Stimulated activated CD8-positive, alpha-beta memory T cell treated with anti-CD3 and anti-CD28 coated beads, Interleukin-15, amount 100 ng/mL, for 24 hours (primary cell): ENCODE measurements around the gene HLA-DPB1.
"Not testable (repeated sequence)": the region's sequence is repeated elsewhere in the genome, so short reads cannot be mapped to it uniquely, and the experiment has no call there.

Source experiments
- DNase-seq: peaks from one replicate; pipeline ENCODE4 v3.0.0-alpha.2; 2020; ENCODE audit warnings: low read depth

The HLA-DPB1 gene

DNA sequence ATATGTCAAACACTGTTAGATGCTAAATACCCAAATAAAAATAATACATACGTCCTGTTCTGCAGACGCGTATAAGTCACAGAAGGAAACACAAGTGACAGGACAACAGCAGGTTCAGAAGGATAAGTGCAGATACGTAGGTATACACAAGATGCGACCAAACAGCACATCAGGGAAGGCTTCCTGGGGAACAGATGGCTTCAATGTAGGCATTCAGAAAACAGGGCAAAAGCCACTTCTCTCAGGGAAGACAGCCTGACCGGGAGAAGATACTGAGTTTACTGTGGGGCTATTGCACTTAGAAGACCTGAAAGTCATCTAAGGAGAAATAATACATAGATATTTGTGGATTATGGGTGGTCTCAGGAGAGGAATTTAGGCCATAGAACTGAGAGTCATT lies 4.2 kb upstream of the HLA-DPB1 start:
- no peak for DNase-seq

DNA sequence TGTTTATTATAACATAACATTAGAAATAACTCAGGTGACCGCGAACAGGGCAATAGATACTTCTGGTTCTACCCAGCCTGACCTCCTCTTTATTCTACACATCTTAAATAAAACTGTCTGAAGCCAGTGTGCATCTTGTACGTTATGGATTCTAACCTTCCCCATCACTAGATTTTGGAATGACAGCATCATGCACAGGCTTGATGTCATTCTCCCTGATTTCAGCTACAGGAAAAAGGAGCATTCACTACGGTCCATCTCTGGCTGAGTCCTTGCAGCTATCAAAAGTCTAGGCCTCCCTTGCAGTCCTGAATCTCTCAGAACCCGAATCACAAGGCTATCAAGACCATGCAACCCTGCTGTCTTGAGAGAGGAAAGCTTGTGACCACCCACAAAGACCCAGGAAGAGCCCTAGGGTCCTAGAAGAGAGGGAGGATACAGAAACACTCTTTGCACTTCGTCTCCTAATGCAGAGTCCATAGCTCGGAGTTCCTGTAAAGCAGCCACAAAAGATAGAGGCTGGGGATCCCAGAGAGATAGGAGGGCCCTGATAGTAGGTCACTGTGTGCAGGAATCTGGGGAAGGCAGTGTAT lies 3.2 kb upstream of the HLA-DPB1 start:
- DNase-seq = no peak

DNA sequence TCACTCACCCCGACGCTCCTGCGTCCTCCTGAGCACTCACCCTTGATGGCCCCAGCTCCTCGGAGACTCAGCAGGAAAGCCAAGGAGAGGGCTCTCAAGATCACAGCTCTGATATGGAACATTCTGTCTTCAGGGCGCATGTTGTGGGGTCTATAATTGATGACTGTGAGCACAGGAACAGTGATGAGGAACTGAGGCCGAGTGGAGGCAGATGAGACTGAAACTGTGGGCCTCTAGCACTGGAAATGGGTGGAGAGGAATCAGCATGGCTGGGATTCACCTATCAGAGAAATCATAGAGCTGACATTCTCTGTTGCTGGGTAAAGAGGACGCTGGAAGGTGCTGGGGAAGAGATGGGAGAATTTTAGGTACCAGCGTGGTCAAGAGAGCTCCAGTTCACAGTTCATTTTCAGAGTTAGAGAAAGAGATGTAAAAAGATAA lies 2.3 kb upstream of the HLA-DPB1 start, which contains the start of gene HLA-DPA1:
Gene HLA-DPA1 (minus strand): TSS at position 219 of the 441 bp plus-strand sequence.
- DNase-seq = no peak

DNA sequence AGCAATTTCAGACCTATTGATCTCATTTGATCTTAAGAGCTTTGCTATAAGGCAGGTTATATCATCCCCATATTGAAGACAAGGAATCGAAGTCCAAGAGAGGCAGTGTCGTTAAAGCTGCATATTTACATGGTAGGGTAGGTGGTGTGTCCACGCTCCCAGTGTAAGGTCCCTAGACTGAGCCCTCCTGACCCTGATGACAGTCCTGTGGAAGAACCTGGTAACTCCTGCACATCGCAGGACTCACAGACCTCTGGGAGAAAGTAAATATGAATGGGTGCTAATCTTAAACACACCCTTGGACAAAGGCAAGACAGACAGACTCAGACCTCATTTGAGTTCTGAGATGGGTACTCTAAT lies 602 bp upstream of the HLA-DPB1 start:
- DNase-seq = no peak

DNA sequence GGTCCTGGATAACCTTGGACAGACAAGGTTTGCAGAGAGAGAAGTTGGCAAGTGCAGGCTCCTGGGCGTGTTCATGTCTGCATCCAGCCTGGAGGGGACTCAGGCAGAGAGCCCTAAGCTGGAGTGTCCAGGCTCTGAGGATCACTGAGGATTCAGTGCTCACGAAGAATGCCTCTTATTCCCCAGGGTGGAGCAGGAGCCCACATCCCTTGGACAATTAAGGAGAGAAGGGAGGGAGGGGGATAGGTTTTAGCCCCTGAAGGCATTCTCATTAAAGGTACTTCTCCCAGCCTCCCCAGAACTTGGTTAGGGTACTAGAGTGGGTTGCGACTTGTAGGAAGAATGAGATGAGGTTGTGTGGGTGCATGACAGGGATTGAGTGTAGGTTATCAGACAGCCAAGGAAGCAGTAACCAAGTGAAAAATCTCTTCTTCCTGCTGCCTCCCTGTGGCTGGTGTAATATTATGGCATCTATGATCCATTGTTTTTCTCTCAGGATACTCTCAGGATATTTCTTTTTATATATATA lies 680 bp downstream of the HLA-DPB1 start:
- no peak for DNase-seq

DNA sequence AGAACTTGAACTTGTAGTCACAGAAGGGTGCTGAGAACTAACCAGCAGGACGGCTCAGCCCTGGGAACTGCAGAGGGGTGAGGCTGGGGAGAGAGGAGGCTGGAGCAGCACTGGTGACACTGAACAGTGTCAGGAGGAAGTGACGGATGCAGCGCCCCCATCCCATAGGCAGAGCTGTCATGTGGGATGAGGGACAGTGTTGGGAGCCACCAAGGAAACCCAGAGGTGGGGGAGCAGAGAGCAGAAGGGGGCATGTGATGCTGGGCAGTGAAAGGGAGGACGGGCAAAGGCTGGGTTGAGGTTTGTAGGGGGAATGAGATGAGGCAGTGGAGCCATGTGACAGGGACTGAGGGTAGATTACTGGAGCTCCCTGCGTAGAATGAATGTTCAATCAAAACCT lies 2.1 kb downstream of the HLA-DPB1 start:
- no peak for DNase-seq

DNA sequence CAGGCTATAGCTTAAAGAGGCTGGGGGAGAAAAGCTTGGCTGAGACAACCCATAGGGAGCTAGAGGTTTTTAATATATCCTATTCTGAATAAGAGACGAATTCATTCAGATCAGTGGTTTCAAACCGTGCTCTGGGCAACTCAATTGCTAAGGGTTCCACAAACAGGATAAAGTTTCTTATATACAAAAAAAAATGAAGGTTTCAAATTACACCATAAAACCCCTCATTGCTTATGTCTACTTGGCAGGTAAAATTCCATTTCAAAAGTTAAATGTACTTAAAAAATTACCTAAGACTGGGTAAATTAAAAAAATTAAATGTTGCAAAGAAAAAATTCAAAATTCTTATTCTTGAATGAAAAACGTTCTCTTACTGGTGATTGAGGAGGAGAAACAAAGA lies 2.7 kb downstream of the HLA-DPB1 start:
- DNase-seq = no peak

DNA sequence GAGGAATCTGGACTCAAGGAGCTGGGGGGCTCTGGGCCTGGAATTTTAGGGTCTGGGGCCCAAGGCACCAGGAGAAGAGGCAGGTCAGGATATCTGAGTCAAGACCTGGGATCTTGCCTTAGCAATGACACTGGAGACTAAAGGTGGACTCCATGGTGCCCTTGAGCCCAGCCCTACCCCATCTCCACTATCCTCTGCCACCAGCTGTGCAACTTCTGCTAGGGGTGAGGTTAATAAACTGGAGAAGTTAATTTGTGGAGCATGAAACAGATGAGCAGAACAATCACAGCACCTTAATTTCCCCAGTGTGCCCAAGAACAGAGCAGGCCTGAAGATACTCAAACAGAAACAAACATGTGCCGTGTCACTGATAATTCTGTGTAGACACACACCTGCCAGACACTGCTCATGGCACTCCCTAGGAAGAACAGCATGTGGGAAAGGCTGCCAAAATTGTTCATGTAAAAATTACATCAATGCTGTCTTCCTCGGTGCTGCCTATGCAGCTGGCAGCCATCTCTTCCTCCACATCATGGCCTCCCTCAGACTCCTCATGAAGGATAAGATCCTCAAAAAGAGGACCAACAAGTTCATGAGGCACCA lies 3.2 kb downstream of the HLA-DPB1 start:
- no peak for DNase-seq

DNA sequence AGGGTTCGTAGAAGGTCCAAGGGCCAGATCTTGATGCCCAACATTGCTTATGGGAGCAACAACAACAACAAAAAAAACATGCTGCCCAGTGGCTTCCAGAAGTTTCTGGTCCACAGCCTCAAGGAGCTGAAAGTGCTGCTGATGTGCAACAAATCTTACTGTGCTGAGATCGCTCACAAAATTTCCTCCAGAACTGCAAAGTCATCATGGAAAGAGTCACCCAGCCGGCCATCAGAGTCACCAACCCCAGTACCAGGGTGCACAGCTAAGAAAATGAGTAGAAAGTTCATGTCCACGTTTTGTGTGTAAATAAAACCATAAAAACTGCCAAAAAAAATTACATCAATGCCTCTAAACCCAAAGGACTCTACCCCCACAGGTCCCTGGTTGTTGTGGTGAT lies 3.8 kb downstream of the HLA-DPB1 start:
- no peak for DNase-seq

DNA sequence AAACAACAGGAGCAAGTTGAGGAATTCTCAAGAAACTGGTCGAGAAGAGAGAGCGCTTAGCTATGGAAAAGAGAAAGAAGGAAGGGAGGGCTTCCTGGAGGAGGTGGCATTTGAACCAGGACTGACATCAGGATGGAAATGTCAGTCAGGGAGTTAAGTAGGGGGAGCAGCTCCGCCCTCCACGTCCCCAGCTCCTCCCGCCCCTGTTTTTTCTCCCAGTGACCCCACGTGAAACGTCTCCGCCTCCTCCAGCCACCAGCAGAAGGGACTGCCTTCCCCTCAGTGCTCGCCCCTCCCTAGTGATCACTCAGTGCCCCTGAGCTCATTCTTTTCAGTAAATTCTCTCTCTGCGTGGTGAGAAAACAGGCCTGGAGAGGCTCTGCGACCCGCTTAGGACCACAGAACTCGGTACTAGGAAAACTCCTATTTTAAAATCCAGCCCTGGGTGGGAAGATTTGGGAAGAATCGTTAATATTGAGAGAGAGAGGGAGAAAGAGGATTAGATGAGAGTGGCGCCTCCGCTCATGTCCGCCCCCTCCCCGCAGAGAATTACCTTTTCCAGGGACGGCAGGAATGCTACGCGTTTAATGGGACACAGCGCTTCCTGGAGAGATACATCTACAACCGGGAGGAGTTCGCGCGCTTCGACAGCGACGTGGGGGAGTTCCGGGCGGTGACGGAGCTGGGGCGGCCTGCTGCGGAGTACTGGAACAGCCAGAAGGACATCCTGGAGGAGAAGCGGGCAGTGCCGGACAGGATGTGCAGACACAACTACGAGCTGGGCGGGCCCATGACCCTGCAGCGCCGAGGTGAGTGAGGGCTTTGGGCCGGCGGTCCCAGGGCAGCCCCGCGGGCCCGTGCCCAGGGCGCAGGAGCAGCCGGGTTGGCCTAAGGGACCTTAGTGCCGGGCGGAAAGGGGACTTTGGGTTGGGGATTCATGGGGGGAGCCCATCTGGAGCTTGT lies 4.6 kb downstream of the HLA-DPB1 start:
- DNase-seq = no peak

DNA sequence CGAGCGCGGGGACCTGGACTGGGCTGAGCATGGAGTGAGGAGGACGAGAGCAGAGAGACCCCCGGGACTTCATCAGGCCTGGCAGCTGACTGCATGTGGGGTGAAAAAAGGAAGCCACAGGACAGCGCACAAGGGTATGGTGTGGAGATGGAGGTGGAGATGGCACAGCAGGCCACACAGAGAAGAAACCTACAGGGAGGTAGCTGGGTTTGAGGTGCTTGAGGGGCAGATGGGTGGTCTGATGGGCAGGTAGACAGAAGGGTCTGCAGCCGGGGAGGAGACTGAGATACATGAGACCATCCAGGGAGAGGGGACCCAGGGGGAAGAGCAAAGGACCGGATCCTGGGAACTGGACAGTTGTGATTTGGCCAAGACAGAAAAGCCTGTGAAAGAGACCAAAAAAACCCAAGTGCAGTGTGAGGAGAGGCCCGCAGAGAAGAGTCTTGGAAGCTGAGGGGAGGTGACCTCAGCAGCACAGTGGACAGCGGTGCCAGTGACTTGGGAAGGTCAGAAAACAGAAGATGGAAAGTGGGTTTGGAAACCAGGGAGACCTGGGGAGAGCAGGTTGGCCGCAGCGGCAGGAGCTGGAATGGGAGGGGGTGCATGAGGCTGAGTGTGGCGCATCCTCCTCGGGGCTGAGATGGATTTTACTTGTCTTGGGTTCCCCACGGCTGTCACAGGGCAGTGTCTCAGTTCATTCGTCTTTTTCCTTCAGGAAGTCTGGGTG lies 5.5 kb downstream of the HLA-DPB1 start:
- no peak for DNase-seq

DNA sequence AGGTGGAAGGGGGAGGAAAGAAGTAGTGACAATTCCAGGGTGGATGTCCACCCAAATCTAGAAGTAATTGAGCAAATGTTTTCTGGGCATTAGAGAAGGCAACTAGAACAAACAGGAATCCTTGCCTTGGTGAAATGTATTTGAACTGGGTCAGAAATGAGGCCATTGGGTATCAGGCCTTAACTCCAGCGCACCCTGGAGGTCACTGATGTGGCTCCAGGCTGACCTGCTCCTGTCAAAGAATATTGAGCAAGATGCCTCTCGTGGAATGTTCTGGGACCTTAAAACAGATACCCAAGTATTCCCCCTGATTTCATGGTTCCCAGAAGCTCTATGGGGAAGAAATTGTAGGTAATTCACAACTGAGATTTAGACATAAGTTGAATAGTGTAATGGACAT lies 6.9 kb downstream of the HLA-DPB1 start:
- DNase-seq = no peak

DNA sequence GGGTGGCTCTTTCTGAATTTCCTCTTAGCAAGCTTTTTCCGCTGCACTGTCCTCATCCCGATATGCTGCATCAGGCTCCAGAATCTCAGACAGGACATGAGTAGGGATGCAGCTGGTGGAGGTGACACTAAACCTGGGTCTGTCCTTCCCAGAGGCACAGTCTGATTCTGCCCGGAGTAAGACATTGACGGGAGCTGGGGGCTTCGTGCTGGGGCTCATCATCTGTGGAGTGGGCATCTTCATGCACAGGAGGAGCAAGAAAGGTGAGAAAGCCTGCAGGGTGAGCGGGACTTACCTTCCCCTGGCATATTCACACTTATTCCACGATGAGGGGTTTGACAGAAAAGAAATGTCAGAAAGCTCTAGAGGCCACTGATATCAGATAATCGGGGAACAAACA lies 9.8 kb downstream of the HLA-DPB1 start:
- DNase-seq = no peak

DNA sequence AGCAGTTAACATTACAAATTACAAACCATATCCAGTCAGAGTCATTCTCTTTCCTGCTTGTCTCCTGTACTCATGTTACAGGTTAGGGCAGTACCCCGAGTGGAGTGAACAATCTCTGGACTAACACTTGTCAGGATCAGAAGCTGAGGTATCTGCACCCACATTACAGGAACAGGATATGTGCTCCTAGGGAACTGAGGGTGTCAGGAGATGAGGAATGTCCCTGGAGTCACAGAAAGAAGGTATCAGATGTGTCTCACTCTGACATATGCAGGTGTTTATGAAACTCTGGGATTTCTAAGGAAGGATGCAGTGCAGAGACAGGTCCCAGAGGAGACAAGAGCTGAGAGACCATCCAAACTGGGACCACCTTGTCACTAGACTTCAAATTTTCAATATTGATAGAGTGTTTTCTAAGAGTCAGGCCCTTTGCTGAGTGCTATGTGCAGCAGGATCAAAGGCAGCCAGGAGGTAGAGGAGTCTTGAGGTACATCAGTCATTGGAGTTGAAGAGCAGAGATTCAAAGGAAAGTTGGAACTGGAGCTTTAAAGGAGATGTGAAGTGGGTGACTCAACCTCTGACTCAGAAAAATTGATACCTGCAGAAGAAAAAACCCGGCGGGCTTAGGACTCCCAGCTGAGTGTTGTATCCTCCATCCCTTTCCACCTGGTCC lies 12.6 kb downstream of the HLA-DPB1 start:
- no peak for DNase-seq

DNA sequence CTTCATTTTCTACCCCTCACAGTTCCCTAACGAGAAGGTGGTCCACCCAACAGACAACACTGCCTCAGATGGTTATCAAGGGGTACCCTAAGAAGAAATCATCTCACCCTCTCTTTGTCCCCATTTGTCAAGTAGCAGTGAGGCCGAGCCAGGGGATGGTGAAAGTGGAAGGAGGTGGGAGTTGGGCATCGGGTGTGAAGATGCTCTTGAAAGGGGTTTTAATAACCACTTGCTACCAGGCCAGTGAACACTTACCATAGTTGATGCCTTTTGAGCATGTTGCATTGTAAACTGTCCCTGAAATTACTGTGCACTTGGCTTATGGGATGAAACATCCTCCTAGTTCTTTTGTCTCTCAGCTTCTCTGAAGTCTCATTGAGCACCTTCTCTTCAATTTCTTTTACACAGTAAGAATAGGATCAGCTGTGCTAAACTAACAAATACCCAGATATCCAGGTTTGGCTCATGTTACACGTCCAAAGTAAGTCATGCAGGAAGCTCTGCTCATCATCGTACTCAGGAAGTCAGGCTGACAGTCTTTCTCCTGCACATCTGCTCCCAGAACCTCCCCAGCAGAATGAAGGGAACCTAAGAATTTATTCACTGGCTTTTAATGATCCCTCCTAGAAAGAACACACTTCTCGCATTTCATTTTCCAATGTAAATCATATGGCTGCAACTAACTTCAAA lies 13.3 kb downstream of the HLA-DPB1 start:
- no peak for DNase-seq

DNA sequence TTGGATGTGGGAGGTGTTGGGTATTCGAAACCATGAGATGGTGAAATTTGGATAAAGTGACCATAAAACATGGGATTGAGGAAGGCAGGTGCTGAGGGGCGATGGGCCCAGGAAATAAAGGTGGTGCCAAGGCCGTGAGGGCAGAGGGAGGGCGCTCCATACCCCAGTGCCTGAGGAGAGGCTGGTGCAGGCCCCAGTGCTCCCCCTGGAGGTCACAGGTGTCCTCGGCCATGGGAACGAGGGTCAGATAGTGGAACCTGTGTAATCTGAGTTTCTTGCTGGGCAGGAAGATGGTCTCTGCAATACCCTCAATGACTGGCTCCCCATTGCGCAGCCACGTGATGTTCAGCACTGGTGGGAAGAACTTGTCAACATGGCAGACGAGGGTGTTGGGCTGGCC lies 16.2 kb downstream of the HLA-DPB1 start:
- DNase-seq = no peak

DNA sequence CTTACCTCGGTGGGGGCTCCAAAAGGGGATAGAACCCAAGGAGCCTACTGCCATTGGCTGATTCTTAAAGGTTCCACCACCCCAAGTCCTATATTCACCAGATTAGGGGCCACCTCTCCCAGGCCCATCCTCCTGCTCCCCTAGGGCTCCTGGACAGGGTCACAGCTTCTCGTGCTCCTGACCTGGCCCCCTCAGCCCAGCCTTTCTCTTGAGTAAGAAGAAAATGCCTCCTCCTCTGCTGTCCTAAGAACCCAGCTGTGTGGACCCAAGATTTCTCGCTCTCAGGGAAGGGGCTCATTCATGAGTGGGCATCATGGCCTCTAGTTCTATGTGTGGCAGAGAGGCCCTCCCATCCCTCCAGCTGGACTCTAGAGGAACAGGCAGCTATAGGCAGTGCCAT lies 16.6 kb downstream of the HLA-DPB1 start:
- DNase-seq = no peak

DNA sequence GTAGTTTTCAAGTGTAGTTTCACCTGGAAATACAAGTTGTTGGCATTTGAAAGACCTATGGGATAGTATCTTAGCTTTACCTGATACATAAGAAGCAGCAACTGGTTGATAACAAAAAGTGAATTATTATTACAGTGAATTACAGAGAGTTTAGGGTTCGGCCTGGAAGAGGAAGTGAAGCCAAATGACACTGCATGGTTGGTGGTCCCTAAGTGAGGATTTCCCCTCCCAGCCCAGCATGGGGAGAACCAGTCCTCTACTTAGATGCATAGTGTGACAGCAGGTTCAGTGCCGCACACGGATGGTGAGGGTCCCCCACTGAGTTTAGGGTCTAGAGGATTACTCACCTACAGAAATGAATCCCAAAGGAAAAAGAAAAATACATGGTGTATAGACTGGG lies 18.1 kb downstream of the HLA-DPB1 start:
- no peak for DNase-seq

DNA sequence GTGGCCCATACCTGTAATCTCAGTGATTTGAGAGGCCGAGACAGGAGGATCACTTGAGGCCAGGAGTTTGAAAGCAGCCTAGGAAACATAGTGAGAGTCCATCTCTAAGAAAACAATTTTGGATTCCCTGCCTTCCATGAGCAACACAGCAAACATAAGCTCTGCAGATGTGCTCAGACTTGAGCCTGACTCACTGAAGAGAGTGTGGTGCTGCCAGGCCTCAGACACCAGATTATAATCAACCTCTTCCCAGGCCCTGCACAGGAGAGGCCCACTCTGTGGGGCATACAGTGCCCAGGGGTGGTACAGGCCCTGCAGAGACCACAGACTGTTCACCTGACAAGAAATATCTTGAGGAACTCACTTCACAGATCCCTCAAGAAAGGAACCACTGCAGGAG lies 19.9 kb downstream of the HLA-DPB1 start:
- DNase-seq = no peak

DNA sequence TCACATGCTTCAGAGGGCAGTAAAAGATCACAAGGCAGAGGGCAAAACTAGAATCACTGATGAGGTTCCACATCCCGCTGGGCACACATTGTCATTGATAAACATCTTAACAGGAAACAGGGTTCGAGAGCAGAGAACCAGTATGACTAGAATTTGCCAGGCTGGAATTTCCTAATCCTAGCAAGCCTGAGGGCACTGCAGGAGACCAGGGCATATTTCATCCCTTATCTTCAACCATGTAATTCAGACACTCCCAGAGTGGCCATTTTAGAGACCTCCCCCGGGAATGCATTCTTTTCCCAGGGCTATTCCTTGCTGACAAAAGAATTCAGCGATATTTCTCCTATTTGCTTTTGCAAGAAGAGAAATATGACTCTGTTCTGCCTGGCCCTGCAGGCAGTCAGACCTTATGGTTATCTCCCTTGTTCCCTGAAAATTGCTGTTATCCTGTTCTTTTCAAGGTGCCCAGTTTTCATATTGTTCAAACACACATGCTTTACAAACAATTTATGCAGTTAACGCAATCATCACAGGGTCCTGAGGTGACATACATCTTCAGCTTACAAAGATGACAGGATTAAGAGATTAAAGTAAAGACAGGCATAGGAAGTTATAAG lies 25.4 kb downstream of the HLA-DPB1 start:
- DNase-seq = not testable (repeated sequence)

DNA sequence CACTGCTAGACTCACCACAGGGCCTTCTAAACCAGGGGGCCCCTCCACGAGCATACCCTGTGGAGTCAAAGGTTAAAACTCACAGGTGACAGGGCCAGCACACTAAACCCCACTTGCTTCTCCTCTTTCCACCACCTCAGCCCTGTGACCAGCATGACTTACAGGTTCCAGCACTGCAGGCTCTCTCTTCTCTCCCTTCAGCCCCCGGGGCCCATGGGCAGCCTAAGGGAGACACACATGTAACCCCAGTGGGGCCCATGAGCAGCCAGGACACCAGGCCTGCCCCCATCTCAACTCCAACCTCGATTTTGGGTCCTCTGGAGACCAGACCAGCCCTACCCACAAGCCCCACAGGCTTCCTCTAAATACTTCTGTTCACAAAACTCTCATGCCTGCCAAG lies 28.0 kb downstream of the HLA-DPB1 start:
- no peak for DNase-seq
